ENCODE results near the gene PTPRB.

The PTPRB gene

GRCh38 chr12:70619471-70620152, 17.6 kb downstream of the PTPRB start:
- TF ChIP-seq, protein P1, sequence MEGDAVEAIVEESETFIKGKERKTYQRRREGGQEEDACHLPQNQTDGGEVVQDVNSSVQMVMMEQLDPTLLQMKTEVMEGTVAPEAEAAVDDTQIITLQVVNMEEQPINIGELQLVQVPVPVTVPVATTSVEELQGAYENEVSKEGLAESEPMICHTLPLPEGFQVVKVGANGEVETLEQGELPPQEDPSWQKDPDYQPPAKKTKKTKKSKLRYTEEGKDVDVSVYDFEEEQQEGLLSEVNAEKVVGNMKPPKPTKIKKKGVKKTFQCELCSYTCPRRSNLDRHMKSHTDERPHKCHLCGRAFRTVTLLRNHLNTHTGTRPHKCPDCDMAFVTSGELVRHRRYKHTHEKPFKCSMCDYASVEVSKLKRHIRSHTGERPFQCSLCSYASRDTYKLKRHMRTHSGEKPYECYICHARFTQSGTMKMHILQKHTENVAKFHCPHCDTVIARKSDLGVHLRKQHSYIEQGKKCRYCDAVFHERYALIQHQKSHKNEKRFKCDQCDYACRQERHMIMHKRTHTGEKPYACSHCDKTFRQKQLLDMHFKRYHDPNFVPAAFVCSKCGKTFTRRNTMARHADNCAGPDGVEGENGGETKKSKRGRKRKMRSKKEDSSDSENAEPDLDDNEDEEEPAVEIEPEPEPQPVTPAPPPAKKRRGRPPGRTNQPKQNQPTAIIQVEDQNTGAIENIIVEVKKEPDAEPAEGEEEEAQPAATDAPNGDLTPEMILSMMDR (IDR thresholded peaks at IDR 0.05; ENCODE audit: low read length): no peak
- no peak for TF ChIP-seq EZH2 (IDR thresholded peaks at IDR 0.05; ENCODE audit: borderline replicate concordance, low read length)
- Histone ChIP-seq H3F3A (ENCODE audit: insufficient read depth, low read length) (no peaks in the 10 kb centered on the region), H2AFZ (ENCODE audit: low read length) (no peak overlapping the region), H3K27ac (ENCODE audit: low read depth, low read length, poor library complexity, severe bottlenecking) (no peak overlapping the region), H3K4me2 (ENCODE audit: low read length) (no peak overlapping the region), H3K79me2 (ENCODE audit: insufficient read depth, low read length) (no peaks in the 10 kb centered on the region), H3K27me3 (ENCODE audit: insufficient read depth, low read length) (no peaks in the 10 kb centered on the region), H3K9ac (ENCODE audit: low read length) (no peak overlapping the region), H3K9me3 (ENCODE audit: low read length) (no peaks in the 10 kb centered on the region), H3K36me3 (ENCODE audit: insufficient read depth, low read length) (no peaks in the 10 kb centered on the region), H3K4me1 (ENCODE audit: insufficient read depth, low read length, severe bottlenecking) (no peaks in the 10 kb centered on the region), H3K9me2 (ENCODE audit: low read depth, low read length) (no peaks in the 10 kb centered on the region), H3K4me3 (ENCODE audit: low read depth, low read length, poor library complexity, severe bottlenecking) (no peak overlapping the region), H4K20me1 (ENCODE audit: insufficient read depth, low read length) (no peaks in the 10 kb centered on the region)

- Histone ChIP-seq H3K4me3 (ENCODE audit: low read depth, low read length, poor library complexity, severe bottlenecking) (no peak overlapping the region), H3K9ac (ENCODE audit: low read length) (no peak overlapping the region), H4K20me1 (ENCODE audit: insufficient read depth, low read length) (no peaks in the 10 kb centered on the region), H3K27me3 (ENCODE audit: insufficient read depth, low read length) (no peaks in the 10 kb centered on the region), H3K27ac (ENCODE audit: low read depth, low read length, poor library complexity, severe bottlenecking) (no peak overlapping the region), H3K9me3 (ENCODE audit: low read length) (no peaks in the 10 kb centered on the region), H3K79me2 (ENCODE audit: insufficient read depth, low read length) (no peaks in the 10 kb centered on the region), H3F3A (ENCODE audit: insufficient read depth, low read length) (no peaks in the 10 kb centered on the region), H3K4me2 (ENCODE audit: low read length) (no peak overlapping the region), H2AFZ (ENCODE audit: low read length) (no peak overlapping the region), H3K36me3 (ENCODE audit: insufficient read depth, low read length) (no peaks in the 10 kb centered on the region), H3K4me1 (ENCODE audit: insufficient read depth, low read length, severe bottlenecking) (no peaks in the 10 kb centered on the region), H3K9me2 (ENCODE audit: low read depth, low read length) (no peaks in the 10 kb centered on the region)
- TF ChIP-seq, protein P1 (IDR thresholded peaks at IDR 0.05; ENCODE audit: low read length): no peak
- TF ChIP-seq EZH2 (IDR thresholded peaks at IDR 0.05; ENCODE audit: borderline replicate concordance, low read length): no peak
Measured at GRCh38 chr12:70618371-70618770, 18.9 kb downstream of the PTPRB start.

DNA sequence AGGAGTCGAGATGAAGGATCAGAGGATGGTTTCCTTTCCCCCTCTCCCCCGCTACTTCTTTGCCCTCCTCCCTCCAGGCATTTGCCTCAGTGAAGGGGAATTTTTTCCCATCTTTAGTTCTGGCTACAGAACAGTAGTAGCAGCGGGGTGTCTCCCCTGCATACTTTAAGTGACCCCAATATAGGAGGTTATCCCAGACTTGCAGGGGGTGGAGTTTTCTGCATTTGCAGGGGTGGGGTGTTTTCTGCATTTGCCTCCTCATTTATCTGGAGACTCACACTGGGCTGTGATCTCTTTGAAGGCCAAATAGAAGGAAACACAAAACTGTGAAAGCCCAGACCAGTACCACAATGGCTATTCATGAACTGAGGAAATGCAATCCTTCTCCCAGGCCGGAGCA, 19.8 kb downstream of the PTPRB start:
- Histone ChIP-seq H3K4me1 (ENCODE audit: insufficient read depth, low read length, severe bottlenecking) (no peaks in the 10 kb centered on the region), H3K4me3 (ENCODE audit: low read depth, low read length, poor library complexity, severe bottlenecking) (no peak overlapping the region), H3K79me2 (ENCODE audit: insufficient read depth, low read length) (no peaks in the 10 kb centered on the region), H3K9ac (ENCODE audit: low read length) (no peak overlapping the region), H3K27ac (ENCODE audit: low read depth, low read length, poor library complexity, severe bottlenecking) (no peak overlapping the region), H3K4me2 (ENCODE audit: low read length) (no peak overlapping the region), H3K9me2 (ENCODE audit: low read depth, low read length) (no peaks in the 10 kb centered on the region), H3K9me3 (ENCODE audit: low read length) (no peaks in the 10 kb centered on the region), H2AFZ (ENCODE audit: low read length) (no peak overlapping the region), H3K27me3 (ENCODE audit: insufficient read depth, low read length) (no peaks in the 10 kb centered on the region), H4K20me1 (ENCODE audit: insufficient read depth, low read length) (no peaks in the 10 kb centered on the region), H3K36me3 (ENCODE audit: insufficient read depth, low read length) (no peaks in the 10 kb centered on the region), H3F3A (ENCODE audit: insufficient read depth, low read length) (no peaks in the 10 kb centered on the region)
- TF ChIP-seq, protein P1 (IDR thresholded peaks at IDR 0.05; ENCODE audit: low read length): no peak
- TF ChIP-seq EZH2 (IDR thresholded peaks at IDR 0.05; ENCODE audit: borderline replicate concordance, low read length): no peak

Measured in OCI-LY1 (cell line).